Spleen (tissue), 7 donors: ENCODE measurements around the gene DENND1A.

Experiments used
- POLR2A ChIP-seq, 3 donors: fragments of 450-650 bp; IDR thresholded peaks; one replicate each; pipeline ENCODE4 v1.5.1; 2017; ENCODE audit warnings: antibody characterized with exemption in 3 of 3, mild to moderate bottlenecking in 1 of 3
- POLR2AphosphoS5 ChIP-seq, 3 donors: sonication (generic); formaldehyde crosslinking; IDR thresholded peaks; one replicate each; pipeline ENCODE4 v1.5.1; 2017; ENCODE audit warnings: antibody characterized with exemption in 3 of 3
- TF ChIP-seq, protein P1 (sequence below), 11 experiments: fragments of 200-600 bp in 7 of 11; fragments of 450-650 bp in 4 of 11; sonication (generic) in 4 of 11; IDR thresholded peaks in 8 of 11; conservative IDR thresholded peaks in 3 of 11; 1 replicate in 7 of 11; 2 replicates in 4 of 11; pipeline versions ENCODE4 v1.4.0 to v1.8.0; 2016 to 2021; ENCODE audit warnings: antibody characterized with exemption in 11 of 11, inconsistent platforms in 4 of 11, mild to moderate bottlenecking in 1 of 11
- donor health status: DM: no; HTN: no; CAD: no; lungs with moderate emphysema.
- donor health status: DM: no; HTN: no; CAD: no.
- donor health status: DM: no; HTN: no; CAD: no.

DNA sequence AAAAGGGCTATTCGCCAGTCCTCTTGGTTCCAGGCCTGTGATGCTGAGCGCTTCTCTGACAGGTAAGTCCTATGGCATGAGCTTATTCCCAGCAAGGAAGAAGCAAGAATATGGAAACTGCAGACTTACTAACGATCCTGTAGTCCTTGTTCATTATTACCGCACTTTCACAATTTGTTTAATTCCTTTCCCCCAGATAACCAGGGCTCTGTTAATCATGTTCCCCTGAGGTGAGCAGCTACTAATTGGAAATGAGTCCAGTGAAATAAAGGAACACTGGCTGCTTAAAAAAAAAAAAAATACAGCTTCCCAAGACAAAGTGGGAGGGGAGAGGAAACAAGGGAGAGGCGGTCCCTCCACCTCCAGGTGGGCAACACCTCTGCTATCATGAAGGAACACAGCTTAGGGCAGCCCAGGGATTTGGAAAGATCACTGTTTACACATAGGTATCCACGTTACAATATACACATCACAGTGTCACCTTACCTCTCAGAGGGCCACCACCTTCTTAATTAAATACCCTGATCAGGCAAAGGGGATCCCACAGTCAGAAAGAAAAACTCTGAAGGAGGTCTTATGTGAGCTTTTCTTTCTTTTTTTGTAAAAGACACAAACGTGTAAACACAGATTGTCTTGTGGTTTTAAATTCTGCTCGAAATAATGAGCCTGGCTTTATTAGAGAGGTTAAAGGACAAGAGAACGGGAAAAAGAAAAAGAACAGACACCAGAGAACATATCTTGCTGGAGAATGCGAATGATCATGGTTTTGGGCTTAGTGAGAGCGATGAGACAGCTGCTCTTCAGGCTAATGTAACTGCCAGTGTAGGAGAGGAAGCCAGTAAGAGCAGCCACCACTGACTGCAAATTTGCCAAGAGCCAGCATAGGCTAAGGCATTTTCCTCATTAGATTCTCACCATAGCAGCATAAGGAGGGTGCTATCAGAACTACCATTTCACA, 315.3 kb downstream of the DENND1A start:
- TF ChIP-seq, protein P1, sequence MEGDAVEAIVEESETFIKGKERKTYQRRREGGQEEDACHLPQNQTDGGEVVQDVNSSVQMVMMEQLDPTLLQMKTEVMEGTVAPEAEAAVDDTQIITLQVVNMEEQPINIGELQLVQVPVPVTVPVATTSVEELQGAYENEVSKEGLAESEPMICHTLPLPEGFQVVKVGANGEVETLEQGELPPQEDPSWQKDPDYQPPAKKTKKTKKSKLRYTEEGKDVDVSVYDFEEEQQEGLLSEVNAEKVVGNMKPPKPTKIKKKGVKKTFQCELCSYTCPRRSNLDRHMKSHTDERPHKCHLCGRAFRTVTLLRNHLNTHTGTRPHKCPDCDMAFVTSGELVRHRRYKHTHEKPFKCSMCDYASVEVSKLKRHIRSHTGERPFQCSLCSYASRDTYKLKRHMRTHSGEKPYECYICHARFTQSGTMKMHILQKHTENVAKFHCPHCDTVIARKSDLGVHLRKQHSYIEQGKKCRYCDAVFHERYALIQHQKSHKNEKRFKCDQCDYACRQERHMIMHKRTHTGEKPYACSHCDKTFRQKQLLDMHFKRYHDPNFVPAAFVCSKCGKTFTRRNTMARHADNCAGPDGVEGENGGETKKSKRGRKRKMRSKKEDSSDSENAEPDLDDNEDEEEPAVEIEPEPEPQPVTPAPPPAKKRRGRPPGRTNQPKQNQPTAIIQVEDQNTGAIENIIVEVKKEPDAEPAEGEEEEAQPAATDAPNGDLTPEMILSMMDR (IDR thresholded peaks at IDR 0.05 in 8 of 11, conservative IDR thresholded peaks at IDR 0.05 in 3 of 11): no peak
- TF ChIP-seq POLR2A (IDR thresholded peaks at IDR 0.05) (no peak), POLR2AphosphoS5 (IDR thresholded peaks at IDR 0.05) (no peak)
